Measurements from ENCODE around the gene PUS3. TPM values are rescaled to one million over a fixed set of nuclear protein-coding genes. Genes with fewer than 3 reads are reported as not detected.

The PUS3 gene
- total RNA-seq, 1 experiment from 2014 or later = 18.6 TPM

DNA sequence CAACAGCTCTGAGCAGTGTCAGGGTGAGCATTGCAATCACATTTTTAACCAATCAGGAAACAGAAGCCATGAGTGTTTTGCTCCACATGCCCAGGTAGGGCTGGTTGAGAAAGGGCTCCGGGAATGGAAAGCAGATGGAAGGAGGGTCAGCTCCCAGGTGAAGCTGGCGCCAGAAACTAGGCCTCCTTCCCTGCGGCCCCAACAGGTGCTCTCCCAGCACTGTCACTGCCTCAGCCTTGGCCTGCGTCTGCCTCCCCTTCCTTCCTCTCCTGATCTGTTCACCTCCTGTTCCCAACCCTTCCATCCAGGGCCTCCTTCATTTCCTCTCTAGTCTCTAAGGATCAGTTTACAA is 38.2 kb upstream of the PUS3 start:
- no peak for DNase-seq (ENCODE audit: low read depth)

GRCh38 chr11:125940145-125940544 is 37.1 kb upstream of the PUS3 start:
- DNase-seq (ENCODE audit: low read depth) = no peak

DNA sequence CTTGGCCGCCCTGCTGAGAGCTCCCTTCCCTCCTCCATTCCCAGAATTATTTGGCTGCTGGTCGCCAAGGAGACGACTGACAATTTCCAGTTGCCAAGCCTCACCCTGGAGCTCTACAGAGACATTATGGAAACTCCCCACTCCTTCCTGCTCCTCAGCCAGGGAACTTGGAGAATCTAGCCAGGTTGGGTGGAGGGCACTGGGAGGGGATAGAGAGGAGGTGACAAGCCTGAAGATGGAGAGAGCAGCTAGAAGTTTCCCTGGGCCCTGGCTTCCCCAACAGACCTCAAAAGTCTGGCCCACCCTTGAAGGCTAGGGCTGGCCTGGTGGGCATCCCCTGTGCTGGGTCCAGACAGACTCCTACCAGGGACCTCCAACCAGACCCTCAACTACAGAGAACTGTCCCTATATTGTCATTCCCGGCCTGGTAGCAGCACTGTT is 36.1 kb upstream of the PUS3 start:
- DNase-seq (ENCODE audit: low read depth) = peak; percentile 17

DNA sequence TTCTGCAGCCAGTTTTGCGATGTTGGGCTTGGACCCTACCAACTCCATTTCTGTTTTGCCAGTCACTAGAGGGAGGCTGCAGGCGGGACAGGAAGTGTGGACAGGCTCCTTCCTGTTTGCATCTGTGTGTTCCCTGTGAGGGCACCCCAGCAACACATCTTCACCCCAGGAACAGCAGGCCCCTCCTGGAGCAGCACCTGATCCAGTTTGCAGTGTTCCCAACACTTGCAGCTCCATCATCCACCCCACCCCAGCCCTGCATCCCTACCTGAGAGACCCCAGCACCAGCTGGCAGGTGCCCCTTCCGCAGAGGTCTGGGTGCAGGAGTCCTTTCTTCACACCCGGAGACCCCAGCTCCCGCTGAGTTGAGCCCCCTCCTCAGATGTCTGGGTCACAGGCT is 35.4 kb upstream of the PUS3 start:
- no peak for DNase-seq (ENCODE audit: low read depth)

DNA sequence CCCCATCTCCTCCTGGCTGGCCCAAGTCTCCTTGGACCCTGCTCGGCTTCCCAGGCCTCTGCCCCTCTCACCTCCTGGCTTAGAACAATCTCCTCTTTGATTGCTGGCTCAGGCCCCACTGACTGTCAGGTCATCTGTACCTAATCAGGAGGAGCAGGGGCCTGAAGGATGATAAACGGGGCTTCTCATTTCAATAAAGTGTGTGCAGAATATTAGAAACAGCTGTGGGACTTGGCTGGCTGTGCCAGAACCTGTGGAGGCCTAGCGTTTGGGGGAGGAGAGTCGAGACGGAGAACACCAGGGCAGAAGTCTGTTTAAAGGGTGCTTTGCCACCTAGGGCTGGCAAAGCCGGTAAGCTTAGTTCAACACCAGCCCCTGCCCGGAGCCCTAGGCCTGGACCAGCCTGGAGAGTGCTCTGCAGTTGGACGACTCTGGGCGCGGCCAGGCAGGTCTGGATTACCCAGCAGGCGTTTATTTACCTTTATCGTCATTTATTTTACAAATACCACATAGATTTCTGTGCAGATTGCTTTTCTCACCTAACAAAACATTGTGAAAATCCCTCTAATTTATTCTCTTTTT is 32.7 kb upstream of the PUS3 start:
- DNase-seq (ENCODE audit: low read depth) = no peak

GRCh38 chr11:125935056-125935455 is 32.0 kb upstream of the PUS3 start:
- DNase-seq (ENCODE audit: low read depth) = no peak

DNA sequence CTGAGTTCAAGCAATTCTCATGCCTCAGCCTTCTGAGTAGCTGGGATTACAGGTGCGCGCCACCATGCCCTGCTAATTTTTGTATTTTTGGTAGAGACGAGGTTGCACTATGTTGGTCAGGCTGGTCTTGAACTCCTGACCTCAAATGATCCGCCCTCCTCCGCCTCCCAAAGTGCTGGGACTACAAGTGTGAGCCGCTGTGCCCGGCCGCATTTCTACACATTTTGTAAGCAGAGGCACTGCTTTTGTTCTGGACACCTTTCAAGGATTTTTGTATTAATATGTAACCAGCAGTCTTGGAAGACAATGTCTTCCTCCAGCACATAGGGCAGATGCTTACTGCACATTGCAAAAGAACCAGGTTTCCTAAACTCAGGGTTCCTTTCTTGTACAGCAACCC is 31.5 kb upstream of the PUS3 start:
- DNase-seq (ENCODE audit: low read depth) = no peak

DNA sequence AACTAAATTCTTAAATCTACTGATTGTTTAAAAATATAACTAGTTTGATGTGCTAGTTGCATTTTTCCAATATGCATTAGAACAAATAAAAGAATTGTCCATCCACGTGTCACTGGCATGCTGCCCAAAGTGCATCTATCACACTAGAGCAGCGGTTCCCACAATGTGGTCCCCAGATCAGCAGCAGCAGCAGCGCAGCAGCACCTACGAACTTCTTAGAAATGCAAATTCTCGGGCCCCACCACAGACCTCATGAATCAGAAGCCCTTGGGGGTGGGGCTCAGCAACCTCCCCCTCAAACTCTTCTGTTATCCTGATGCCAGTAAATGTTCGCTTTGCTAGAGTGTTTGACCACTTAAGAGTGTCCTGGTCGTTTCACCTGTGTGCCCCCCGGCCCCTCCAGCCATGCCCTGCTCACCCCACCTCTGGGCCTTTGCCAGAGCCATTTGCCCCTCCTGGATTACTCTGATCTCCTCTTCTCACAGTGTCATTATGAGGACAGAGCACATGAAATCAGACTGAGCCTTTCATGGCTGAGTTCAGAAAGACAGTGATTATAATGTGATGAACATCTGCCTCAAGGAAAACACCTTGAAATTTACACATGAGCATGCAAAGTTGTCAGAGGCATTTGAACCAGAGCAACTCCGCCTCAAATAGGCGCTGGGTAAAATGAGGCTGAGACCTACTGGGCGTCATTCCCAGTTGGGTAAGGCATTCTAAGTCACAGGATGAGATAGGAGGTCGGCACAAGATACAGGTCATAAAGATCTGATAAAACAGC is 30.2 kb upstream of the PUS3 start:
- DNase-seq (ENCODE audit: low read depth) = no peak

- no peak for DNase-seq (ENCODE audit: low read depth)
Observed at GRCh38 chr11:125932301-125932700, 29.3 kb upstream of the PUS3 start.

DNA sequence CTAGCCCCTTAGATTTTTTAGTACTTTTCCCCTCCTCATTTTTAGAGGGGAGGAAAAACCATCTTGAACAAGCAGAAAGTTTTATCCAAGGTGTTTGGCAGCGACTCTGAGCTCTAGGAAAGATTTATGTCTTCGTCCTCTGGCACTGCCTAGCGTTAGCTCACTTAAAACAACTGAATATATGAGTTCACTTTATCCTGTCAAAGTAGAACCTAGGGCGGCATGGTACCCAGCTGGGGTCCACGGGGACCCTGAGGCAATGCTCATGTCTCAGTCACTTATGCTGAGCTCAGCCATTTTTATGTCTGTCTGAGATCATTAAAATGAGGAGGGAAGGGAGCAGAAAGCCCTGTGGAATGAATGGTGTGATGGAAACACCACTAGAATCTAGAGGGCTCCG is 28.7 kb upstream of the PUS3 start:
- DNase-seq (ENCODE audit: low read depth) = no peak

DNA sequence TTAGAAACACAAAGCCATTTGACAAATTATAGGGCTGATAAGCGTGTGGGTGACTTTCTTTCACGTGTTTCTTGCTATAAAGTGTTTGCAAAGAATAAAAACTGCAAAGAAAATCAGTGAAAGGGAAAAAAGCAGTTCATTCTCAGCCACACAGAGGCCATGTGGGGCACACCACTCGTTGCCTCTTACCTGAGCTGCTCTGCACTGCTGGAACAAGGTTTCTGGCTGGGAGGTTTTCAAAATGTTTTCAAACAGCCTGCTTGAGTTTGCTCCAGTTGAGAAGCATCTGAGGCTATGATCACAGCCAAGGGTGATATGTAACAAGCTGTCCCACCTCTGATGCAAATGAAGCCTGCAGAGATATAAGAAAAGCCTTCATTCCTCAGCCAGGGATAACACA is 28.1 kb upstream of the PUS3 start:
- DNase-seq (ENCODE audit: low read depth) = no peak

DNA sequence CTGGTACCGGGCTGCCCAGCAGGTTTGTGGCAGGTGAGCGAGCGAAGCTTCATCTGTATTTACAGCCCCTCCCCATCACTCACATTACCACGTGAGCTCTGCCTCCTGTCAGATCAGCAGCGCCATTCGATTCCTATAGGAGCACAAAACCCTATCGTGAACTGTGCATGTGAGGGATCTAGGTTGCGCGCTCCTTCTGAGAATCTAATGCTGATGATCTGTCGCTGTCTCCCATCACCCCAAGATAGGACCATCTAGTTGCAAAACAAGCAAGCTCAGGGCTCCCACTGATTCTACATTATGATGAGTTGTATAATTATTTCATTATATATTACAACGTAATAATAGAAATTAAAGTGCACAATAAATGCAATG is 27.1 kb upstream of the PUS3 start:
- no peak for DNase-seq (ENCODE audit: low read depth)

DNA sequence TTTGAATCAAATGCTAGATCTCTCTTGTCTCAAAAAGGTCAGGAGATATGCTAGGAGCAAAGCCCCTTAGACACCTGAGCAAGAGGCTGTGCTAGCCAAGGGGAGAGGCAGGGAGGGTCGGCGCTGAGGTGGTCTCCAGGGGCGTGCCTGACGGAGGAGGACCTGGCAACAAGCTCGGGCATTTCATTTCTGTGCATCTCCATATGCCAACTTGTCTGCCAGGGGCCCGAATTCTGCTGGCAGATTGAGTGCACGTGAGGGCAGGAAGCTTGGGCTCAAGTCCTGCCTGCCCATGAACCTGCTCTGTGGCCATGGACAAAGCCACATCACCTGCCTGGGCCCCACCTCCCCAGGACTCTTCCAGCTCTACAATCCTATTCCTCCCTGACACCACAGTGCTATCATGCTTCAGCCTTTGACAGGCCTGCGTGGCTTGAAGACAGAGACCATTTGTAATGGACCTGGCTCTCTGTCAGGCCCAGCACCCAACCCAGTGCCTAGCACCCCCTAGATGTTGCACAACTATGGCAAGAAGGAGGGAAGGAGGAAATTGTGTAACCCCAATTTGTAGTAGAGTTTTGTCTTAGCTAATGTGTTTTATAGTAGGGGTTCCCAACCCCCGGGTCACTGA is 26.6 kb upstream of the PUS3 start:
- DNase-seq (ENCODE audit: low read depth) = no peak

- DNase-seq (ENCODE audit: low read depth) = no peak
Observed at GRCh38 chr11:125926682-125927081, 23.7 kb upstream of the PUS3 start.

DNA sequence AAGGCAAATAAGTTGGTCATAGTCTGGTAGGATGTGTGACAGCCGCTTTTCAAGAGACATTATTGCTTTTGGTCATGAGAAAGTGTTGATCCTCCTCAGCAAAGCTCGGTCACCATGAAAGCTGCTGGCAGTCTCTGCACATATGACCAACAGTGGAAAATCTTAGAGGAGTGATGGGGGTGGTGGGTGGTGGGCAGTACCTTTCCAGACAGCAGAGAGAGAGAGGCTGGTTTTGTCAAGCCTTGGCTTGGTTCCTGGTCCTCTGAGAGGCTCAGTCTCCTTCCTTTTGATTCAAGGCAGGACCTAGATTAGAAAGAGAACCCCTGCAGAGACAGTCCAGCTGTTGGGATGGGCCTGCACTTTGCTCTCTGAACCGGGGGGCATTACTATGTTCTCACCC is 22.8 kb upstream of the PUS3 start:
- DNase-seq (ENCODE audit: low read depth) = no peak

DNA sequence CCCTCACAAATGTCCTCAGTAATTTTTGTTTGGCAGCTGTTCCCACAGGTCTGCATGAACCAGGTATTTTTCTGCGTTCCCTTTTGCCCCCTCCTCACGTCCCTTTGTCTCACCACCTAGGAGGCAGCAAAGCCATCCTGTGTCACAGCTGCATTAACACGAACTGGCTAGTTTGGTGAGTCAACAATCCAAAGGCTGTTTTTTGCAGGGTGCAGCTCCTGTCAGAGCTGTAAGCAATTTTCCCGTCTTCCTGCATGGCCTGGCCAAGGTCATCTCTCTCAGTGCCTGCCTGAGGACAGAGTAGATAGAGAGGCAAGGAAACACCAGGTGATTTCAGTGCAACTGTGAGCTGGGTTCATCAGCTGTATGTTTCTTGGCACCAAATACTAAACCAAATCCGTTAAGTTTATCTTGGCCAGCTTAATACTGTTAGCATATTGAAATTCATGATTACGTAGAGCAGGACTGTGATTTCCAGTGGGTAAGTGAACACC is 22.3 kb upstream of the PUS3 start:
- no peak for DNase-seq (ENCODE audit: low read depth)

GRCh38 chr11:125924384-125925007 is 21.5 kb upstream of the PUS3 start:
- DNase-seq (ENCODE audit: low read depth) = no peak

DNA sequence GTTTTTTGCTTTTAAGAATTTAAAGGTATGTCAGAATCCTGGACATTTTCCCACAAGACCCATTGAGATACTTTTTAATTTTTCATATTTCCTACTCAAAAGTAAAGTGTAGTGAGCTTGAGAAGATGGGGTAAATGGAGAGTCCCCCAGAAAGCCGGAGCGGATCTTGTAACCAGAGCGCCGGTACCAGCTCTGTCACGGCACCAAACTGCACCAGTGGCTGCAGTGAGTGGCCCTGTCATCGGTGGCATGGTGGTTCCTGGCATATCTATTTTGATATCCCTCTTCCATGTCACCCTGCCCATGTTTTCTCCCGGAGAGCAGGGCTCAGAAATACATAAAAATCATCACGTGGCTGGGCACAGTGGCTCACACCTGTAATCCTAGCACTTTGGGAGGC is 20.6 kb upstream of the PUS3 start:
- DNase-seq (ENCODE audit: low read depth) = no peak

DNA sequence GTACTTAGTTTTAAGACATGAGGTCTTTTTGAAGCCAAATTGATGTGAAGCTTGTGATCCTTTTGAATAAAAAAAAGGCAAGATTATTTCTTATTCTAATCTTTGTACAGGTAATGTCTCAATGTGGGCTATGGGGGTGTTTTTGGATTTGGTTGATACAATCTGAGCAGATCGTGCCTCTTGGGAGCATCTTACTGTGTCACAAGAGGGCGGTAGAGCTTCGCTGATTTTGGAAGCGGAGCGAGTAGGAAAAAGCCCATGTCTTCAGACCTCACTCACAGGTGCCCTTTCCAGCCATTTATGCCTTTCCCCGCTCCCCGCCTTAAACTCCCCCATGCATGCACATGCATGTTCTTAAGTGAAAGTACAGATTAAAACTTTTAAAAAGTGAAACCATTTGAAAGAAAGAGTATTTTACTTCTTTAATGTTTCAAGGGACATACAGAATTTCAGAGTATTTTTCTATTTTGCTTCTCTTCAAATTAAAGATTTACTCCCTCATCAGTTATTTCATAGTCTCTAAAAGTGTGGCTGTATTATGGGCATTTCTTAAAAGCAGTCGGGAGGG is 20.1 kb upstream of the PUS3 start:
- DNase-seq (ENCODE audit: low read depth) = peak; percentile 73

DNA sequence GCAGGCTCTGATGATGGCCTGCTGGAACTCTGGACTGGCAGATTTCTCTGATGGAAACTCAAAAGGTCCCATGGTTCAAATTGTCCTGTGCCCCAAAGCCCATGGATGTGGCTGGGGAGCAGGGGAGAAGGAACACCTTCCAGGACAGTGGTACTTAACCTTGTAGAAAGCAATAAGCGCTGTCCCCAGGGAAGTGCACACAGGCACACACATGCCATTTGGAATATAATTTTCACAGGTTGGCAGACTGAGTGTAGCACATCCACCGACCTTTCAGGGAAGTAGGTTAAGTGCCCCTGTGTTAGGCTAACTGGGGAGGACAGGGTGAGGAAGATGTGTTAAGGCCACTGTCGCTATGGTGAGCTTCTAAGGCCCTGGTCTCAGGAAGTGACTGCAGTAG is 19.1 kb upstream of the PUS3 start:
- DNase-seq (ENCODE audit: low read depth) = no peak

- no peak for DNase-seq (ENCODE audit: low read depth)
Observed at GRCh38 chr11:125921042-125921441, 18.0 kb upstream of the PUS3 start.

GRCh38 chr11:125918140-125918840 is 15.3 kb upstream of the PUS3 start:
- DNase-seq (ENCODE audit: low read depth) = no peak

Measured in M059J (cell line).